K562 (cell line): ENCODE data around the gene MSH2. TPM values are rescaled to one million over a fixed set of nuclear protein-coding genes. Genes with fewer than 3 reads are reported as not detected.

Experiments
- ATAC-seq: fragments of 200-7000 bp; cut with Tn5 transposase; 3 replicates; pipeline ENCODE4 v1.9.1; 2020; ENCODE audit warnings: moderate library complexity
- BruUV-seq: library from RNA; stranded (reverse); fragments of 400-500 nt; replicated peaks from 2 replicates; lab custom pipeline; 2021; lab: Mats Ljungman, UMichigan
- CTCF ChIA-PET: fragments of 300-600 bp; formaldehyde crosslinking; extraction: SDS; loops from one replicate; lab custom pipeline; 2021; ENCODE audit warnings: low intra/inter-chr PET ratio; lab: Yijun Ruan, JAX
- POLR2A ChIA-PET: fragments of 300-600, 350-650 bp; sonication (Branson Sonifier 250); formaldehyde crosslinking; extraction: SDS; loops from one replicate; lab custom pipeline; 2021; ENCODE audit warnings: antibody characterized with exemption, inconsistent platforms; lab: Yijun Ruan, JAX
- DNase-seq, 4 experiments: peaks; one replicate each; pipeline versions ENCODE4 v3.0.0 to v3.0.0-alpha.2; 2011 to 2018; ENCODE audit warnings: low spot score in 3 of 4, mixed read lengths in 3 of 4; ENCODE audit errors: extremely low read depth in 1 of 4
- FAIRE-seq: peaks from 2 replicates; lab custom pipeline; 2011; peaks lifted over from hg19 to GRCh38; lab: Jason Lieb, UNC
- H2AFZ ChIP-seq: 2 replicates; pipeline ENCODE4 v1.6.0; 2011; ENCODE audit warnings: low read depth, low read length, control low read depth, inconsistent platforms
- H3K27ac ChIP-seq: fragments of 200-600 bp; 3 replicates; pipeline ENCODE4 v1.8.0; 2011; ENCODE audit warnings: low read depth, mild to moderate bottlenecking, control low read depth, inconsistent platforms, low read length, moderate library complexity, mixed read lengths; ENCODE audit errors: extremely low read depth
- H3K27me3 ChIP-seq, 2 experiments: fragments of 300-600 bp in 1 of 2; 2 replicates in 1 of 2; 3 replicates in 1 of 2; pipeline versions ENCODE4 v1.6.0 to v1.8.0; 2011; ENCODE audit warnings: inconsistent platforms in 2 of 2, low read length in 2 of 2, mild to moderate bottlenecking in 1 of 2, mixed read lengths in 1 of 2, moderate library complexity in 1 of 2; ENCODE audit not compliant: control insufficient read depth in 2 of 2, insufficient read depth in 2 of 2
- H3K36me3 ChIP-seq: fragments of 300-600 bp; 3 replicates; pipeline ENCODE4 v1.8.0; 2011; ENCODE audit warnings: mild to moderate bottlenecking, low read length, inconsistent platforms; ENCODE audit not compliant: control insufficient read depth, insufficient read depth
- H3K4me1 ChIP-seq, 2 experiments: fragments of 200-600 bp in 1 of 2; replicated peaks in 1 of 2; 2 replicates in 1 of 2; 3 replicates in 1 of 2; pipeline versions ENCODE4 v1.5.1 to v1.8.0; 2011; ENCODE audit warnings: inconsistent platforms in 2 of 2, low read length in 2 of 2, mild to moderate bottlenecking in 1 of 2, mixed read lengths in 1 of 2, moderate library complexity in 1 of 2; ENCODE audit not compliant: control insufficient read depth in 2 of 2, insufficient read depth in 2 of 2
- H3K4me2 ChIP-seq: 2 replicates; pipeline ENCODE4 v1.6.1; 2011; ENCODE audit warnings: low read length, control low read depth, inconsistent platforms, mixed read lengths; ENCODE audit not compliant: insufficient read depth
- H3K4me3 ChIP-seq: fragments of 200-600 bp; sonication (generic), shearing (Covaris generic); 2 replicates; pipeline ENCODE4 v1.5.1; 2016; ENCODE audit warnings: control low read depth, inconsistent platforms
- H3K79me2 ChIP-seq: fragments of 200-600 bp; 3 replicates; pipeline ENCODE4 v1.8.0; 2011; ENCODE audit warnings: low read length, inconsistent platforms; ENCODE audit not compliant: control insufficient read depth, insufficient read depth
- H3K9ac ChIP-seq, 2 experiments: 2 replicates each; pipeline versions ENCODE4 v1.6.0 to v1.6.1; 2011; ENCODE audit warnings: low read depth in 2 of 2, low read length in 2 of 2, control low read depth in 1 of 2, inconsistent platforms in 1 of 2, mild to moderate bottlenecking in 1 of 2, mixed read lengths in 1 of 2; ENCODE audit not compliant: insufficient read depth in 1 of 2
- H3K9me1 ChIP-seq: one replicate; pipeline ENCODE4 v1.6.0; 2011; ENCODE audit warnings: inconsistent platforms, mild to moderate bottlenecking, low read length, moderate library complexity; ENCODE audit not compliant: control insufficient read depth, insufficient read depth
- H3K9me3 ChIP-seq: replicated peaks from 2 replicates; pipeline ENCODE4 v1.5.1; 2011; ENCODE audit warnings: low read depth, low read length, inconsistent platforms; ENCODE audit not compliant: control insufficient read depth, insufficient read depth
- H4K20me1 ChIP-seq: replicated peaks from 2 replicates; pipeline ENCODE4 v1.6.1; 2011; ENCODE audit warnings: low read length, inconsistent platforms, mixed read lengths; ENCODE audit not compliant: control insufficient read depth, insufficient read depth
- ARID3A ChIP-seq: IDR thresholded peaks from 2 replicates; pipeline ENCODE4 v1.6.1; 2012; ENCODE audit warnings: low read depth, low read length, improper control_type of control experiment, borderline replicate concordance
- BRF1 ChIP-seq: IDR thresholded peaks from 3 replicates; pipeline ENCODE4 v1.6.1; 2011; ENCODE audit warnings: borderline replicate concordance, mild to moderate bottlenecking; ENCODE audit not compliant: insufficient read length; ENCODE audit errors: extremely low read depth
- CREBBP ChIP-seq: IDR thresholded peaks from one replicate; pipeline ENCODE4 v1.6.1; 2012; ENCODE audit warnings: low read depth, mild to moderate bottlenecking, control low read depth, inconsistent platforms, low read length
- DPF2 ChIP-seq: fragments of 450-650 bp; IDR thresholded peaks from 2 replicates; pipeline ENCODE4 v1.6.1; 2016
- ETS1 ChIP-seq: conservative IDR thresholded peaks from 2 replicates; pipeline ENCODE4 v1.6.1; 2011; ENCODE audit warnings: low read depth, mild to moderate bottlenecking, low read length; ENCODE audit not compliant: control insufficient read depth
- EWSR1 ChIP-seq: fragments of 450-650 bp; IDR thresholded peaks from 2 replicates; pipeline ENCODE4 v1.6.1; 2018; ENCODE audit warnings: borderline replicate concordance, mild to moderate bottlenecking, low read depth, moderate library complexity; ENCODE audit not compliant: partially characterized antibody
- FOXK2 ChIP-seq, 2 experiments: fragments of 450-650 bp; IDR thresholded peaks in 1 of 2; conservative IDR thresholded peaks in 1 of 2; 2 replicates each; pipeline ENCODE4 v1.6.1; 2016; ENCODE audit warnings: low read depth in 2 of 2, mild to moderate bottlenecking in 1 of 2
- FOXM1 ChIP-seq, 2 experiments: fragments of 450-650 bp in 1 of 2; sonication (generic) in 1 of 2; formaldehyde crosslinking in 1 of 2; IDR thresholded peaks; 2 replicates each; pipeline versions ENCODE4 v1.6.1 to v1.9.0; 2017 to 2022; ENCODE audit warnings: low read depth in 2 of 2, mild to moderate bottlenecking in 2 of 2, missing genetic modification reagents in 1 of 2, moderate library complexity in 1 of 2
- GABPA ChIP-seq: fragments of 200-800 bp; sonication (Bioruptor generic); conservative IDR thresholded peaks from 2 replicates; pipeline ENCODE4 v1.6.1; 2016; ENCODE audit warnings: low read depth, missing genetic modification characterization, missing compliant biosample characterization
- HDAC1 ChIP-seq, 2 experiments: fragments of 450-650 bp; IDR thresholded peaks; 2 replicates each; pipeline ENCODE4 v1.6.1; 2016 to 2017; ENCODE audit warnings: inconsistent platforms in 1 of 2, mild to moderate bottlenecking in 1 of 2, moderate library complexity in 1 of 2
- NELFE ChIP-seq: IDR thresholded peaks from 2 replicates; pipeline ENCODE4 v1.6.1; 2011; ENCODE audit warnings: mild to moderate bottlenecking; ENCODE audit not compliant: insufficient read depth, insufficient read length
- POLR2AphosphoS2 ChIP-seq: IDR thresholded peaks from 2 replicates; pipeline ENCODE4 v1.6.1; 2012; ENCODE audit warnings: low read length, improper control_type of control experiment
- YBX1 ChIP-seq: fragments of 450-650 bp; IDR thresholded peaks from 2 replicates; pipeline ENCODE4 v1.7.1; 2016; ENCODE audit warnings: mild to moderate bottlenecking
- ZNF12 ChIP-seq: sonication (generic); formaldehyde crosslinking; IDR thresholded peaks from 2 replicates; pipeline ENCODE4 v1.4.0; 2020; ENCODE audit warnings: mild to moderate bottlenecking, missing genetic modification reagents
- ZNF609 ChIP-seq: sonication (generic); formaldehyde crosslinking; IDR thresholded peaks from 2 replicates; pipeline ENCODE4 v1.8.1; 2023; ENCODE audit warnings: missing genetic modification reagents, mild to moderate bottlenecking, borderline replicate concordance
- WGBS: fragments of 100-300 bp; shearing (Covaris generic); methylation state at CpG from one replicate; pipeline ENCODE4 v1.1.6; 2016; ENCODE audit warnings: low coverage, mixed read lengths; ENCODE audit not compliant: insufficient coverage; ENCODE audit errors: missing lambda C conversion rate; 5-methylcytosine and 5-hydroxymethylcytosine counted together
- in situ Hi-C: fragments of 300-500 bp; cut with MboI; formaldehyde crosslinking; loops from 4 replicates; pipeline ENCODE4 v1.15.0; 2018; ENCODE audit warnings: inconsistent platforms, mixed read lengths
- intact Hi-C: fragments of 100-400 bp; cut with micrococcal nuclease; formaldehyde crosslinking; loops from 2 replicates; pipeline ENCODE4 v1.14.2; 2022
- polyA plus RNA-seq, 8 experiments: library from polyadenylated mRNA; depleted of rRNA in 4 of 8; stranded (reverse) in 5 of 8; unstranded in 3 of 8; fragments of >200 nt; fragmentation: Nextera tagmentation in 2 of 8; fragmentation: Illumina TruSeq in 1 of 8; extraction: Ambion mirVana in 2 of 8; extraction: Trizol in 1 of 8; gene quantifications; 2 replicates each; pipeline versions ENCODE4 v1.2.1 to v1.2.3, GENCODE V29; 2011 to 2014; ENCODE audit warnings: inconsistent platforms in 1 of 8, missing spikeins in 1 of 8
- total RNA-seq, 7 experiments: library from RNA; depleted of rRNA in 6 of 7; stranded (reverse); fragments of >200 nt in 6 of 7; fragmentation: Illumina TruSeq in 2 of 7; extraction: Trizol in 2 of 7; gene quantifications; 2 replicates each; pipeline versions ENCODE4 v1.2.1 to v1.2.3, GENCODE V29; 2011 to 2021; ENCODE audit warnings: low replicate concordance in 1 of 7

The MSH2 gene
- total and polyA plus RNA-seq, 9 of the 15 experiments (the other 6 are each of a cell fraction or from before 2014, with no cell fraction given): 51.8 to 139 (median 113) TPM

- Histone ChIP-seq H3K36me3 (peaks cover 46% of the 10 kb centered on the region), H3K9me3 (no peaks in the 10 kb centered on the region), H3K4me2 (no peak overlapping the region), H2AFZ (no peak overlapping the region), H3K27ac (no peak overlapping the region), H3K4me1 (peaks cover 4 to 11% of the 10 kb centered on the region in 2 experiments; a peak in 4 of 5 replicates), H3K9me1 (no peaks in the 10 kb centered on the region), H3K4me3 (no peak overlapping the region), H4K20me1 (no peaks in the 10 kb centered on the region), H3K79me2 (no peaks in the 10 kb centered on the region), H3K27me3 (no peaks in the 10 kb centered on the region), H3K9ac (no peak overlapping the region)
- POLR2A ChIA-PET: interaction anchor here (1.2 to 1.8 kb wide), 4 partner anchors 9 to 28 kb away, joined by 3 to 6 read pairs (median 4); no protein-coding TSS in a partner anchor
- WGBS: 88% methylated on average over 3 of the region's 3 CpGs
- intact Hi-C loops: no loop called here
- FAIRE-seq (no peak), DNase-seq (no peak), ATAC-seq (no peak)
- in situ Hi-C loops: no loop called here
- CTCF ChIA-PET: no interaction called here
- no TSS peak for BruUV-seq
- no peak for TF ChIP-seq GABPA
- no peak for TF ChIP-seq ETS1
- TF ChIP-seq DPF2: no peak
- TF ChIP-seq FOXK2 (conservative IDR thresholded peaks at IDR 0.05 in 1 of 2, IDR thresholded peaks at IDR 0.05 in 1 of 2; ENCODE audit: low read depth in 2 of 2): no peak
- no peak for TF ChIP-seq EWSR1
- TF ChIP-seq NELFE: no peak
- no peak for TF ChIP-seq ZNF609
- no peak for TF ChIP-seq YBX1
- TF ChIP-seq BRF1: no peak
- TF ChIP-seq CREBBP: no peak
- no peak for TF ChIP-seq FOXM1 (IDR thresholded peaks at IDR 0.05; ENCODE audit: low read depth)
- TF ChIP-seq FOXM1 (CRISPR knock-in tag; IDR thresholded peaks at IDR 0.05; ENCODE audit: low read depth): no peak
- no peak for TF ChIP-seq POLR2AphosphoS2
- TF ChIP-seq ARID3A: no peak
- no peak for TF ChIP-seq ZNF12 (CRISPR knock-in tag)
- TF ChIP-seq HDAC1 (IDR thresholded peaks at IDR 0.05): no peak
Measured at GRCh38 chr2:47485177-47485576, 82.2 kb downstream of the MSH2 start.
